Panc1 (cell line): Measurements from ENCODE around the gene SERPINA4. TPM values are rescaled to one million over a fixed set of nuclear protein-coding genes. Genes with fewer than 3 reads are reported as not detected.

ENCODE experiments used
- ATAC-seq: fragments of 200-7000 bp; cut with Tn5 transposase; 2 replicates; pipeline ENCODE4 v1.9.1; 2020; ENCODE audit warnings: mild to moderate bottlenecking, moderate library complexity
- BruUV-seq: library from RNA; stranded (reverse); fragments of 400-500 nt; replicated peaks from 2 replicates; lab custom pipeline; 2021; lab: Mats Ljungman, UMichigan
- CTCF ChIA-PET: fragments of 300-600 bp; sonication (Branson Sonifier 250); formaldehyde crosslinking; loops from one replicate; lab custom pipeline; 2022; ENCODE audit warnings: antibody characterized with exemption; lab: Charles Lee
- POLR2A ChIA-PET: fragments of 300-600 bp; sonication (Branson Sonifier 250); formaldehyde crosslinking; loops from one replicate; lab custom pipeline; 2022; ENCODE audit warnings: antibody characterized with exemption; lab: Charles Lee
- DNase-seq: peaks from one replicate; pipeline ENCODE4 v3.0.0-alpha.2; 2010; ENCODE audit warnings: low read depth, low spot score
- H3K27ac ChIP-seq: 2 replicates; pipeline ENCODE4 v1.5.1; 2011; ENCODE audit warnings: mild to moderate bottlenecking, low read length, inconsistent platforms
- H3K27me3 ChIP-seq: fragments of 200-500 bp; sonication (Bioruptor generic); 2 replicates; pipeline ENCODE4 v1.6.0; 2014; ENCODE audit warnings: low read length, inconsistent platforms; ENCODE audit not compliant: control insufficient read depth, insufficient read depth
- H3K36me3 ChIP-seq: fragments of 200-500 bp; sonication (Bioruptor generic); 2 replicates; pipeline ENCODE4 v1.5.1; 2014; ENCODE audit warnings: inconsistent platforms, mild to moderate bottlenecking, low read length, moderate library complexity; ENCODE audit not compliant: control insufficient read depth, insufficient read depth
- H3K4me1 ChIP-seq: 2 replicates; pipeline ENCODE4 v1.5.1; 2011; ENCODE audit warnings: inconsistent platforms, mild to moderate bottlenecking, low read length, moderate library complexity; ENCODE audit not compliant: control insufficient read depth, insufficient read depth
- H3K4me3 ChIP-seq, 2 experiments: 2 replicates each; pipeline ENCODE4 v1.5.1; 2011 to 2012; ENCODE audit warnings: low read depth in 2 of 2, low read length in 2 of 2, mild to moderate bottlenecking in 2 of 2, inconsistent platforms in 1 of 2, moderate library complexity in 1 of 2
- H3K9me3 ChIP-seq: fragments of 200-500 bp; sonication (Bioruptor generic); 2 replicates; pipeline ENCODE4 v1.5.1; 2014; ENCODE audit warnings: low read depth, mild to moderate bottlenecking, inconsistent platforms, low read length, moderate library complexity; ENCODE audit not compliant: control insufficient read depth, insufficient read depth
- CTCF ChIP-seq: fragments of 450-650 bp; IDR thresholded peaks from 2 replicates; pipeline ENCODE4 v1.5.1; 2017; ENCODE audit warnings: mild to moderate bottlenecking
- POLR2AphosphoS5 ChIP-seq: IDR thresholded peaks from 2 replicates; pipeline ENCODE4 v1.6.1; 2012; ENCODE audit warnings: mild to moderate bottlenecking, low read depth, low read length, moderate library complexity
- REST ChIP-seq, 2 experiments: IDR thresholded peaks; 2 replicates each; pipeline ENCODE4 v1.6.1; 2011 to 2012; ENCODE audit warnings: low read depth in 2 of 2, control low read depth in 1 of 2, low read length in 1 of 2, mild to moderate bottlenecking in 1 of 2, moderate library complexity in 1 of 2; ENCODE audit not compliant: insufficient read depth in 1 of 2
- SIN3A ChIP-seq: IDR thresholded peaks from 2 replicates; pipeline ENCODE4 v1.6.1; 2012; ENCODE audit warnings: low read depth, mild to moderate bottlenecking, low read length, moderate library complexity, borderline replicate concordance; ENCODE audit not compliant: insufficient read depth
- TCF7L2 ChIP-seq: IDR thresholded peaks from 2 replicates; pipeline ENCODE4 v1.6.1; 2011; ENCODE audit warnings: mild to moderate bottlenecking, low read depth, low read length, inconsistent platforms
- in situ Hi-C: cut with HindIII; loops from 2 replicates; pipeline ENCODE4 v1.10.0; 2016; ENCODE audit warnings: low sequenced_read_pairs, low pct_unique_long_range_greater_than_20kb
- intact Hi-C: fragments of 100-400 bp; cut with micrococcal nuclease; formaldehyde crosslinking; loops from one replicate; pipeline ENCODE4 v1.10.0; 2022; ENCODE audit not compliant: unreplicated experiment
- total RNA-seq: library from RNA; stranded (reverse); gene quantifications from one replicate; pipeline ENCODE4 v1.2.1, GENCODE V29; 2021; ENCODE audit not compliant: unreplicated experiment

Gene SERPINA4
- total RNA-seq, 1 experiment from 2014 or later, result 0.10 TPM

- intact Hi-C loops, result no loop called here
- no peaks in the 10 kb centered on the region for H3K36me3 ChIP-seq
- ATAC-seq (no peak), DNase-seq (no peak)
- no TSS peak for BruUV-seq
- H3K9me3 ChIP-seq, result no peaks in the 10 kb centered on the region
- in situ Hi-C loops, result no loop called here
- H3K4me3 ChIP-seq, result no peak within 1 kb of the TSS
- ChIA-PET CTCF (no interaction called here), POLR2A (no interaction called here)
- TF ChIP-seq TCF7L2 (no peak), POLR2AphosphoS5 (no peak), SIN3A (no peak), REST (IDR thresholded peaks at IDR 0.05; ENCODE audit: insufficient read depth in 1 of 2, low read depth in 2 of 2, low read length in 1 of 2) (no peak), CTCF (no peak)
- H3K27me3 ChIP-seq, result no peaks in the 10 kb centered on the region
- no peaks in the 10 kb centered on the region for H3K4me1 ChIP-seq
- H3K27ac ChIP-seq, result no peak within 1 kb of the TSS
Measured at GRCh38 chr14:94581127-94581999, 20.1 kb downstream of the SERPINA4 start, which contains the start of gene SERPINA5. SERPINA5 (plus strand) TSS chr14:94581426; CDS start chr14:94587363, 5,937 bp downstream.

- H3K27ac ChIP-seq, result no peak overlapping the region
- in situ Hi-C loops, result no loop called here
- DNase-seq (no peak), ATAC-seq (no peak)
- POLR2A ChIA-PET, result no interaction called here
- H3K9me3 ChIP-seq, result no peaks in the 10 kb centered on the region
- no peaks in the 10 kb centered on the region for H3K4me1 ChIP-seq
- no peak overlapping the region for H3K4me3 ChIP-seq
- CTCF ChIA-PET, result no interaction called here
- BruUV-seq, result no TSS peak
- H3K36me3 ChIP-seq, result no peaks in the 10 kb centered on the region
- no peak for TF ChIP-seq TCF7L2
- no peak for TF ChIP-seq POLR2AphosphoS5
- no peak for TF ChIP-seq CTCF
- TF ChIP-seq REST (IDR thresholded peaks at IDR 0.05; ENCODE audit: insufficient read depth in 1 of 2, low read depth in 2 of 2, low read length in 1 of 2), result no peak
- TF ChIP-seq SIN3A, result no peak
- no peaks in the 10 kb centered on the region for H3K27me3 ChIP-seq
- intact Hi-C loops, result no loop called here
Measured at GRCh38 chr14:94582199-94582750, 21.0 kb downstream of the SERPINA4 start.
